Osteoblast (primary cell): ENCODE results near the gene EIF4G3. TPM values are rescaled to one million over a fixed set of nuclear protein-coding genes. Genes with fewer than 3 reads are reported as not detected.
A peak's percentile ranks its signal among the peaks of the same experiment; 100 is the strongest.
"Not testable (repeated sequence)": the region's sequence is repeated elsewhere in the genome, so short reads cannot be mapped to it uniquely, and the experiment has no call there.

Experiments
- DNase-seq: peaks from one replicate; pipeline ENCODE4 v3.0.0; 2011; ENCODE audit warnings: low spot score, mixed read lengths; ENCODE audit not compliant: insufficient read length; ENCODE audit errors: missing footprints
- H2AFZ ChIP-seq: 2 replicates; pipeline ENCODE4 v1.6.0; 2011; ENCODE audit warnings: mild to moderate bottlenecking, low read length
- H3K27ac ChIP-seq: 2 replicates; pipeline ENCODE4 v1.5.1; 2011; ENCODE audit warnings: mild to moderate bottlenecking, low read depth, low read length, moderate library complexity
- H3K27me3 ChIP-seq: 2 replicates; pipeline ENCODE4 v1.6.0; 2012; ENCODE audit warnings: mild to moderate bottlenecking, control low read depth, inconsistent platforms, low read length, moderate library complexity; ENCODE audit not compliant: insufficient read depth
- H3K36me3 ChIP-seq: 2 replicates; pipeline ENCODE4 v1.5.1; 2011; ENCODE audit warnings: mild to moderate bottlenecking, low read length, control low read depth, moderate library complexity; ENCODE audit not compliant: insufficient read depth
- H3K4me1 ChIP-seq: 2 replicates; pipeline ENCODE4 v1.5.1; 2011; ENCODE audit warnings: mild to moderate bottlenecking, low read length, control low read depth, moderate library complexity; ENCODE audit not compliant: insufficient read depth
- H3K4me2 ChIP-seq: 2 replicates; pipeline ENCODE4 v1.6.0; 2011; ENCODE audit warnings: mild to moderate bottlenecking, low read length; ENCODE audit not compliant: insufficient read depth
- H3K4me3 ChIP-seq: fragments of 200-600 bp; sonication (generic); 3 replicates; pipeline ENCODE4 v1.5.1; 2012; ENCODE audit warnings: mild to moderate bottlenecking, low read length, inconsistent platforms; ENCODE audit not compliant: insufficient read depth
- H3K79me2 ChIP-seq: 2 replicates; pipeline ENCODE4 v1.6.0; 2012; ENCODE audit warnings: mild to moderate bottlenecking, low read length, control low read depth, inconsistent platforms; ENCODE audit not compliant: insufficient read depth
- H3K9me3 ChIP-seq: 2 replicates; pipeline ENCODE4 v1.5.1; 2011; ENCODE audit warnings: low read depth, low read length, control low read depth
- H4K20me1 ChIP-seq: 2 replicates; pipeline ENCODE4 v1.6.0; 2012; ENCODE audit warnings: mild to moderate bottlenecking, low read length, control low read depth; ENCODE audit not compliant: insufficient read depth
- CTCF ChIP-seq: IDR thresholded peaks from 2 replicates; pipeline ENCODE4 v1.5.1; 2011; ENCODE audit warnings: mild to moderate bottlenecking, low read depth, low read length, moderate library complexity; ENCODE audit errors: extremely low read depth
- total RNA-seq: library from RNA; depleted of rRNA; stranded (reverse); fragments of >200 nt; gene quantifications from 2 replicates; pipeline ENCODE4 v1.2.3, GENCODE V29; 2012

The EIF4G3 gene
- total RNA-seq, 1 donor, result 55.0 TPM

GRCh38 chr1:21219674-21220073, 43.0 kb upstream of the EIF4G3 start:
- no peaks in the 10 kb centered on the region for H3K27me3 ChIP-seq
- no peaks in the 10 kb centered on the region for H4K20me1 ChIP-seq
- H3K79me2 ChIP-seq, result no peaks in the 10 kb centered on the region
- H3K9me3 ChIP-seq, result no peaks in the 10 kb centered on the region
- no peak for TF ChIP-seq CTCF
- H3K4me1 ChIP-seq, result no peaks in the 10 kb centered on the region
- peaks cover 24% of the 10 kb centered on the region for H3K36me3 ChIP-seq
- no peak overlapping the region for H3K4me2 ChIP-seq
- DNase-seq, result no peak
- no peak overlapping the region for H2AFZ ChIP-seq
- H3K4me3 ChIP-seq, result no peak overlapping the region
- no peak overlapping the region for H3K27ac ChIP-seq

- Histone ChIP-seq H3K9me3 (no peaks in the 10 kb centered on the region), H3K4me1 (no peaks in the 10 kb centered on the region), H3K27me3 (no peaks in the 10 kb centered on the region), H3K4me3 (no peak overlapping the region), H2AFZ (no peak overlapping the region), H3K36me3 (peaks cover 17% of the 10 kb centered on the region), H4K20me1 (no peaks in the 10 kb centered on the region), H3K27ac (no peak overlapping the region), H3K4me2 (no peak overlapping the region), H3K79me2 (no peaks in the 10 kb centered on the region)
- peak; percentile 80 for DNase-seq
- TF ChIP-seq CTCF, result peak; percentile 45
Observed at GRCh38 chr1:21217812-21218596, 41.3 kb upstream of the EIF4G3 start.

- no peaks in the 10 kb centered on the region for H3K9me3 ChIP-seq
- no peak overlapping the region for H3K4me3 ChIP-seq
- no peak overlapping the region for H2AFZ ChIP-seq
- peak; percentile 77 for TF ChIP-seq CTCF
- H4K20me1 ChIP-seq, result no peaks in the 10 kb centered on the region
- no peak overlapping the region for H3K27ac ChIP-seq
- no peak overlapping the region for H3K4me2 ChIP-seq
- peaks cover 2% of the 10 kb centered on the region for H3K4me1 ChIP-seq
- peaks cover 14% of the 10 kb centered on the region for H3K36me3 ChIP-seq
- H3K27me3 ChIP-seq, result no peaks in the 10 kb centered on the region
- peak; percentile 79 for DNase-seq
- H3K79me2 ChIP-seq, result no peaks in the 10 kb centered on the region
Observed at GRCh38 chr1:21216835-21217811, 40.4 kb upstream of the EIF4G3 start.

- no peak for DNase-seq
- H3K4me2 ChIP-seq, result no peak overlapping the region
- no peak overlapping the region for H3K4me3 ChIP-seq
- no peak for TF ChIP-seq CTCF
- no peaks in the 10 kb centered on the region for H3K9me3 ChIP-seq
- H3K36me3 ChIP-seq, result no peaks in the 10 kb centered on the region
- H3K4me1 ChIP-seq, result peaks cover 2% of the 10 kb centered on the region
- no peaks in the 10 kb centered on the region for H3K79me2 ChIP-seq
- no peak overlapping the region for H3K27ac ChIP-seq
- no peaks in the 10 kb centered on the region for H3K27me3 ChIP-seq
- H2AFZ ChIP-seq, result no peak overlapping the region
- H4K20me1 ChIP-seq, result no peaks in the 10 kb centered on the region
Observed at GRCh38 chr1:21212126-21212525, 35.4 kb upstream of the EIF4G3 start.

GRCh38 chr1:21208137-21208700, 31.5 kb upstream of the EIF4G3 start:
- not testable (repeated sequence) for DNase-seq, H3K36me3 ChIP-seq, H3K27me3 ChIP-seq, H3K27ac ChIP-seq, H3K4me3 ChIP-seq, H3K4me1 ChIP-seq, H2AFZ ChIP-seq, H4K20me1 ChIP-seq, H3K9me3 ChIP-seq, H3K79me2 ChIP-seq, H3K4me2 ChIP-seq
